Measurements from ENCODE around the gene KRT78.

The KRT78 gene

GRCh38 chr12:52812073-52812400 lies 36.8 kb downstream of the KRT78 start:
- no peak for DNase-seq (ENCODE audit: low spot score)

GRCh38 chr12:52811191-52812072 lies 37.4 kb downstream of the KRT78 start:
- no peak for DNase-seq (ENCODE audit: low spot score)

- DNase-seq (ENCODE audit: low spot score): no peak
These were observed 38.2 kb downstream of the KRT78 start for GRCh38 chr12:52810554-52810953.

GRCh38 chr12:52809166-52809565 lies 39.6 kb downstream of the KRT78 start:
- no peak for DNase-seq (ENCODE audit: low spot score)

GRCh38 chr12:52808573-52809160 lies 40.1 kb downstream of the KRT78 start:
- DNase-seq (ENCODE audit: low spot score): no peak

- no peak for DNase-seq (ENCODE audit: low spot score)
These were observed 41.0 kb downstream of the KRT78 start for GRCh38 chr12:52807544-52808470.

- no peak for DNase-seq (ENCODE audit: low spot score)
These were observed 41.8 kb downstream of the KRT78 start for GRCh38 chr12:52806821-52807543.

GRCh38 chr12:52806169-52806811 lies 42.5 kb downstream of the KRT78 start:
- no peak for DNase-seq (ENCODE audit: low spot score)

- DNase-seq (ENCODE audit: low spot score): no peak
These were observed 43.1 kb downstream of the KRT78 start for GRCh38 chr12:52805739-52806138.

GRCh38 chr12:52805000-52805399 lies 43.8 kb downstream of the KRT78 start:
- no peak for DNase-seq (ENCODE audit: low spot score)

GRCh38 chr12:52802442-52802841 lies 46.4 kb downstream of the KRT78 start:
- DNase-seq (ENCODE audit: low spot score): no peak

GRCh38 chr12:52801773-52802172 lies 47.0 kb downstream of the KRT78 start:
- DNase-seq (ENCODE audit: low spot score): no peak

GRCh38 chr12:52800259-52800917 lies 48.4 kb downstream of the KRT78 start:
- no peak for DNase-seq (ENCODE audit: low spot score)

GRCh38 chr12:52799505-52800211 lies 49.1 kb downstream of the KRT78 start:
- no peak for DNase-seq (ENCODE audit: low spot score)

GRCh38 chr12:52798671-52799504 lies 49.9 kb downstream of the KRT78 start:
- no peak for DNase-seq (ENCODE audit: low spot score)

- no peak for DNase-seq (ENCODE audit: low spot score)
These were observed 50.7 kb downstream of the KRT78 start for GRCh38 chr12:52798003-52798670.

- DNase-seq (ENCODE audit: low spot score): no peak
These were observed 51.3 kb downstream of the KRT78 start for GRCh38 chr12:52797529-52797894.

GRCh38 chr12:52796839-52797528 lies 51.8 kb downstream of the KRT78 start:
- DNase-seq (ENCODE audit: low spot score): no peak
